Measurements from ENCODE around the gene POLR1A.

Gene POLR1A

DNA sequence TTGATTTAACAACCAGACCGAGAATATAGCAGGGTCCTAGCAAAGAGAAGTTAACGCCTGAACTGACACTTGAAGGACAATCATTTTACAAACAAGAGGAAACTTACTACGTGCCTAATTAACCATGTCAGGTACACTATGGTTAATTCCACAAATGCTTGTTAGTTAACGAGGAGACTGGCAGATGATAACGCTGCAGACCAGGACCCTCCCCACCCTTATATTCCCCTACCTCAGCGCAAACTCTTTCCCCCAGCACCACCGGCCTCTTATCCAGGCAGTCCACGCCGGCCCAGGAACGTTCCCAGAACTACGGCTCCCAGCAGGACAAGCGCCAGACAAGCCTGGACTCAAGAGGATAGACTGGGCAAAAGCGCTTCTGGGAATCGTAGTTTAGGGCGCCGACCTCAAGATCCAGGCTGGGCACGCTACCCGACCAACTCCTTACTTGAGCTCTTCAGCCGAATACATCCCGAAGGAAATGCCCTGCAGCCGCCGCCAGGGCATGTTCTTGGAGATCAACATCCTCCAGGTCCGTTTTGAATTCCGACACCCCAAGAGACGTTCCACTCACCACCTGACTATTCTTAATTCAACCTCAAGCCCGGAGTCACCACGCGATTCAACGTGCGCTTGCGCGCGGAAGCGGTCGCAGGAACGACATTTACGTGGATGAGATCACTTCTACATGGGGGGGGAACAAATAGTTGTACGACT is at the start of gene POLR1A:
Gene POLR1A, minus strand, starts transcription at position 635 of the 717 bp plus-strand sequence. Its CDS starts 110 bp downstream, at position 525.
- TF ChIP-seq, protein P1, sequence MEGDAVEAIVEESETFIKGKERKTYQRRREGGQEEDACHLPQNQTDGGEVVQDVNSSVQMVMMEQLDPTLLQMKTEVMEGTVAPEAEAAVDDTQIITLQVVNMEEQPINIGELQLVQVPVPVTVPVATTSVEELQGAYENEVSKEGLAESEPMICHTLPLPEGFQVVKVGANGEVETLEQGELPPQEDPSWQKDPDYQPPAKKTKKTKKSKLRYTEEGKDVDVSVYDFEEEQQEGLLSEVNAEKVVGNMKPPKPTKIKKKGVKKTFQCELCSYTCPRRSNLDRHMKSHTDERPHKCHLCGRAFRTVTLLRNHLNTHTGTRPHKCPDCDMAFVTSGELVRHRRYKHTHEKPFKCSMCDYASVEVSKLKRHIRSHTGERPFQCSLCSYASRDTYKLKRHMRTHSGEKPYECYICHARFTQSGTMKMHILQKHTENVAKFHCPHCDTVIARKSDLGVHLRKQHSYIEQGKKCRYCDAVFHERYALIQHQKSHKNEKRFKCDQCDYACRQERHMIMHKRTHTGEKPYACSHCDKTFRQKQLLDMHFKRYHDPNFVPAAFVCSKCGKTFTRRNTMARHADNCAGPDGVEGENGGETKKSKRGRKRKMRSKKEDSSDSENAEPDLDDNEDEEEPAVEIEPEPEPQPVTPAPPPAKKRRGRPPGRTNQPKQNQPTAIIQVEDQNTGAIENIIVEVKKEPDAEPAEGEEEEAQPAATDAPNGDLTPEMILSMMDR (IDR thresholded peaks at IDR 0.05): no peak

- TF ChIP-seq, protein P1 (IDR thresholded peaks at IDR 0.05): no peak
These were observed 44.8 kb upstream of the POLR1A start for GRCh38 chr2:86150502-86150901.

DNA sequence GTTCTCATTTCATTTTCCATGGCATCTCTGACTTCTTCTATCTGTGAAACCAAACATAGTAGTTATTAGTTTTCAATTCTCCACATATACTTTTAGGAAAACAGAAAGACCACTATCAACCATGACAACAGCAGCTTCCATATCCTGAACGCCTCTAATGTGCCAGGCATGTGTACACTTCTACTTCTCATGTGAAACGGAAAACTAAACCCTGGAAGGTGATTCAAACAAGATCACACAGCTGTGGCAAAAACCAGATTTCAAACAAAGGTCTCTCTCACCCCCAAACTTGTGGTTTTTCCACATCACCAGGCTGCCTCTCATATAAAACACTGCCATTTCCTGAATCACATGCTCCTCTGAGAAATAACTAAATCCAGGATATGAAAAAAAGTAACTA is 42.1 kb upstream of the POLR1A start:
- TF ChIP-seq, protein P1 (IDR thresholded peaks at IDR 0.05): no peak

DNA sequence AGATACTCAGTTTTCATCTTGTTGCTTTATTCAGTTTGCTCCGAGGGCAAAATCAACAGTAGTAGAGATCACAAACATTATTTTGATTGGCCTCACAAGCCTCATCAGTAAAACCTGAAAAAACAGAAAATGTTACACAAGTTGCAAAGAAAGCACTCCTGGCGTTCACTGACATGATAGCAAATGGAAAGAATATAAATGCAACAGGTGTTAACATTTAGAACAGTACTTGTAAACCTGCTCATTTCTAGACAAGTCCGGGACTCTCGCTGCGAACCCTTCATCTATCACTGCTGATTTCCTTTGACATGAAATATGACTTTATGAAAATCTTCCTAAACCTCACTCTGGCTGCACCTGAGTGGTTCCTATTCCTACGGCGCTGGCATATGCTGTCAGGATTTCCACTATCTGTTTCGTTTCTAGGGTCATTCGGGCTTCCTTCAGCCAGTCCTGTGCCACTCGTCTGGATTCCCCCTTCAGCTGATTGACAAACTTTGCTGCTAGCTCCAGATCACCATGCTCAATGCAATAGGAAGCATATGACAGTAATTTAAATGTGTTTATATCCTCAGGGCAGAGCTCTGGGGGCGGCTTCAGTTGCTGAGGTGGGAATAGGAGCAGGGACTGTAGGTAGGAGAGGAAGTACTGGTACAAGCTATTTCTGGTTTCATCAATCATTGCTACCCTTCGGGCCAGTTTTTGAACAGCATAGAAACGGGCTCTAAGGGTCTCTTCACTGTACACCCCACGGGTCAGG is 38.4 kb upstream of the POLR1A start:
- TF ChIP-seq, protein P1 (IDR thresholded peaks at IDR 0.05): no peak

- TF ChIP-seq, protein P1 (IDR thresholded peaks at IDR 0.05): no peak
These were observed 37.6 kb upstream of the POLR1A start for GRCh38 chr2:86143307-86143706.

GRCh38 chr2:86142436-86143257 is 37.0 kb upstream of the POLR1A start:
- TF ChIP-seq, protein P1 (IDR thresholded peaks at IDR 0.05): no peak

DNA sequence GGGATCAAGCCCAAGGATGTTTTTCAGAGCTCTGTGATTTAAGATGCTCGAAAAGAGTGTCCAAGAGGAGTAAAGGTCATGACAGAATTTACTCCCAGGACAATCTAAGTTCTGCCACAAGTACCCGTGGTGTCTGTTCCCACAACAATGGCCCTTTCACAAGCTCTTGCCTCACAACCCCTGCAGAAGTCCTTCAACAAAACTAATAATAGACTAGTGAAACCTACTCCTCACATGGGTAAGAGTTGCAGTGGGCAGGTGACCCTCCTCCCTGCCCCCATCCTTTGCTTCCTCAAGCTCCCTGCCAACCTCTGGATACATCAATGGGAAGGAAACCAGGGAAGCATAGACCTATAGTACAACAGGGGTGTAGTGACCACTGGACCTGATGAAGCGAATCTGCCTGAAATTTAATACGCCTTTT is 35.3 kb upstream of the POLR1A start:
- TF ChIP-seq, protein P1 (IDR thresholded peaks at IDR 0.05): no peak
